HG03442 (cell line): ENCODE measurements around the gene DISC1.
"Not testable (repeated sequence)": the region's sequence is repeated elsewhere in the genome, so short reads cannot be mapped to it uniquely, and the experiment has no call there.

Experiments used
- ATAC-seq: cut with Tn5 transposase; IDR thresholded peaks from one replicate; pipeline ENCODE4 v1.9.1; 2021; ENCODE audit warnings: mild to moderate bottlenecking, moderate library complexity; ENCODE audit not compliant: unreplicated experiment

DISC1 gene

DNA sequence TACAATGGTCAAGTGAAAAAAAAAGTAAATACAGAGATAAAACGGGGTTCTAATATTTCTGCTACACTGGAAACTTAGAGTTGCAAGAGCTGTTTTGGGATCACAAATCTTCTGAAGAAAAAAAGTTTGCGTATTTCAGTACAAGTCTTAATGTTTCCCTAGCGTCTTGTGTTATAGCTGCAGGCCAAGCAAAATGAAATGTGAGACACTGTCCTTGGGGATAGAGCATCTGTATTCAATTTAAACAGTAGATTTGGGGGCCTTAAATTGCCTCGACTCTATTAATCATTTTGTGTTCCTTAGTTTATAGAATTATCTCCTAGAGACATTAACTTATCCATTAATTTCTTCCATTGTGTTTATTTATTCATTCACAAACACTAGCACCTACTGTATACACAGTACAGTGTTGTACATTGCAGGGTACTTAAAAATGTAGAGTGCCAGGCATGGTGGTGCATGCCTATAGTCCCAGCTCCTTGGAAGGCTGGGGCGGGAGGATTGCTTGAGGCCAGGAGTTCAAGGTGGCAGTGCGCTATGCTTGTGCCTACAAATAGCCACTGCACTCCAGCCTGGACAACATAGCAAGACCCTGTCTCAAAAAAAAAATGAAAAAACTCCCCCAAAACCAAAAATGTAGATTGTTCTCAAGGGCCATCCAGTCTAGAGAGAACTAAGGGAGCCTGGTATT lies 7.9 kb downstream of the DISC1 start:
- no peak for ATAC-seq

DNA sequence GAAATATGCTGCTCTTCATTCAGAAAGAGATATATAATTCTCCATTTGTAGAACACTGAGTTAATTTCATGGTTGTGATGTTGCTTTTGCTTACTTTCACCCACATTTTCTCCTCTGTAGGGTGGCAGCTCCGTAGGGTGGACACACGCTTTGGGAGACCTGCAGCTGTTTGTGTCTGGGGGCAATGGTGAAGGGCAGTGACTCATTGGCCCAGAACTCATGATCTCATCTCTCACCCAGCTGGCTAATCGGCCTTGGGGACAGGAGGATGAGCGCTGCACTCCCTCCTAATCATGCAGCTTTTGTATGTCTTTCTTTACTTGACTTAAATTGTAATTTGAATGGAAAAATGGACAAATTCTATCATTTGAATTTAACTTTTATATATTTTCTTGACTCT lies 9.6 kb downstream of the DISC1 start:
- no peak for ATAC-seq

DNA sequence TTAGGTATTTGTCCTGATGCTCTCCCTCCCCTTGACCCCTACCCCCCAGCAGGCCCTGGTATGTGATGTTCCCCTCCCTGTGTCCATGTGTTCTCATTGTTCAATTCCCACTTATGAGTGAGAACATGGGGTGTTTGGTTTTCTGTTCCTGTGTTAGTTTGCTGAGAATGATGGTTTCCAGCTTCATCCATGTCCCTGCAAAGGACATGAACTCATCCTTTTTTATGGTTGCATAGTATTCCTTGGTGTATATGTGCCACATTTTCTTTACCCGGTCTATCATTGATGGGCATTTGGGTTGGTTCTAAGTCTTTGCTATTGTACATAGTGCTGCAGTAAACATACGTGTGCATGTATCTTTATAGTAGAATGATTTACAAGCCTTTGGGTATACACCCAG lies 10.3 kb downstream of the DISC1 start:
- not testable (repeated sequence) for ATAC-seq

DNA sequence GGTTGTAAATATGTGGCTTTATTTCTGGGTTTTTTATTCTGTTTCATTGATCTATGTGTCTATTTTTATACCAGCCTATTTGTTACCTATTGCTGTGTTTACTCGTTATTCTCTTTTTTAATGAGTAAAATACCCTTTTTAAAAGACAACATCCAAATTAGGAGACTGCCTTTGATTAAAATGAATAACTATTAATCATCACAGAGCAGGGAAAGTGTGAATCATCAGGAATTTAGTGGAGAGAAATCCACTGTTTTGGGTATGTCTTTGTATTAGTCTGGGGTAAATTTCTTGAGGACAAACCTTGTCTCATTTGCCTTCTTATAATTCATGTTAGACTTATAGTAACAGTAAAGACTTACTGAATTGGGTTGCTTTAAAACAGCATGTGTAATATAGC lies 12.1 kb downstream of the DISC1 start:
- no peak for ATAC-seq

DNA sequence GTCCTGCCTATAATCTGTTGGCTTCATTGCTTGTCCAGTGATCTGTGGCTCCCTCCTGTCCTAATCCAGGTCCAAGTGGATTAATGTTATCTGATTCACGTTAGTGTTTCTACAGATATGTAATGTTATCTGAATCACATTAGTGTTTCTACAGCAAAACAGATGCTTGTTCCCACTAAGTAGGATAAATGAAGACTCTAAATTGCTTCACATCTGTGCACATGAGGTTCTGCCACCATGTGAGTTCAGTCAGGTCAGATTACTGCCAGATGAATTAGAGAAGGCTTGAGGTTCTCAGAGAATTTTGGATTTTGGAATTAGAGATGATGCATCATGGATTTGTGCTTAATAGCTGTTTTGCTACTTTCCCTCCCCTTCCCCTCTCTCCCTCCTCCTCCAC lies 13.2 kb downstream of the DISC1 start:
- ATAC-seq: no peak

DNA sequence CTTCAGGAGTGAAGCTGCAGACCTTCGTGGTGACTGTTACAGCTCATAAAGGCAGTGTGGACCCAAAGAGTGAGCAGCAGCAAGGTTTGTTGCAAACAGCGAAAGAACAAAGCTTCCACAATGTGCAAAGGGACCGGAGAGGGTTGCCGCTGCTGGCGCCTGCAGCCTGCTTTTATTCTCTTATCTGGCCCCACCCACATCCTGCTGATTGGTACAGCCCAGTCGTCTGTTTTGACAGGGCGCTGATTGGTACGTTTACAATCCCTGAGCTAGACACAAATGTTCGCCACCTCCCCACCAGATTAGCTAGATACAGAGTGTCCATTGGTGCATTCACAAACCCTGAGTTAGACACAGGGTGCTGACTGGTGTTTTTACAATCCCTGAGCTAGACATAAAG lies 14.9 kb downstream of the DISC1 start:
- not testable (repeated sequence) for ATAC-seq

DNA sequence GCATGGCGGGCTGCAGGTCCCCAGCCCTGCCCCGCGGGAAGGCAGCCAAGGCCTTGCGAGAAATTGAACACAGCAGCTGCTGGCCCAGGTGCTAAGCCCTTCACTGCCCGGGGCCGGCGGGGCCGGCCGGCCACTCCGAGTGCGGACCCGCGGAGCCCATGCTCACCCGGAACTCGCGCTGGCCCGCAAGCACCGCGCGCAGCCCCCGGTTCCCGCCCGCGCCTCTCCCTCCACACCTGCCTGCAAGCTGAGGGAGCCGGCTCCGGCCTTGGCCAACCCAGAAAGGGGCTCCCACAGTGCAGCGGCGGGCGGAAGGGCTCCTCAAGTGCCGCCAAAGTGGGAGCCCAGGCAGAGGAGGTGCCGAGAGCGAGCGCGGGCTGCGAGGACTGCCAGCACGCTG lies 15.5 kb downstream of the DISC1 start:
- ATAC-seq: not testable (repeated sequence)

DNA sequence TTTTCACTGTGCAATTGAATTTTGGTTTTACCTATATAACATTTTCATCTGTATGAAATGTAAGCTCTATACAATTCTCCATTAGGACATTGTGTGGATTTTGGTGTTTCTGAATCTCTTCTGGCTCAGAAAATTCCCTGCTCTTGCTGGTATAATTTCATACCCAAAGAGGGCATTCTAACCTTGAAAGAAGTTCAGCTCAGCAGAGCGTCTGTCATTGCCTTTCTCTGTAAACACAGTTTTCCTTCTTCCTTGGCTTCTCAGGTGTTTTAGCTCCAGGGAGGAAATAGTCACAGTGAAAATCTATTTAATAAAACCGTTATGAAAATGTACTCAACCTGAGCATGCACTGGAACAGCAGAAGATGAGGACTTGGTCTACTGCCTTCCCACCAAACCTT lies 16.0 kb downstream of the DISC1 start:
- ATAC-seq: no peak

DNA sequence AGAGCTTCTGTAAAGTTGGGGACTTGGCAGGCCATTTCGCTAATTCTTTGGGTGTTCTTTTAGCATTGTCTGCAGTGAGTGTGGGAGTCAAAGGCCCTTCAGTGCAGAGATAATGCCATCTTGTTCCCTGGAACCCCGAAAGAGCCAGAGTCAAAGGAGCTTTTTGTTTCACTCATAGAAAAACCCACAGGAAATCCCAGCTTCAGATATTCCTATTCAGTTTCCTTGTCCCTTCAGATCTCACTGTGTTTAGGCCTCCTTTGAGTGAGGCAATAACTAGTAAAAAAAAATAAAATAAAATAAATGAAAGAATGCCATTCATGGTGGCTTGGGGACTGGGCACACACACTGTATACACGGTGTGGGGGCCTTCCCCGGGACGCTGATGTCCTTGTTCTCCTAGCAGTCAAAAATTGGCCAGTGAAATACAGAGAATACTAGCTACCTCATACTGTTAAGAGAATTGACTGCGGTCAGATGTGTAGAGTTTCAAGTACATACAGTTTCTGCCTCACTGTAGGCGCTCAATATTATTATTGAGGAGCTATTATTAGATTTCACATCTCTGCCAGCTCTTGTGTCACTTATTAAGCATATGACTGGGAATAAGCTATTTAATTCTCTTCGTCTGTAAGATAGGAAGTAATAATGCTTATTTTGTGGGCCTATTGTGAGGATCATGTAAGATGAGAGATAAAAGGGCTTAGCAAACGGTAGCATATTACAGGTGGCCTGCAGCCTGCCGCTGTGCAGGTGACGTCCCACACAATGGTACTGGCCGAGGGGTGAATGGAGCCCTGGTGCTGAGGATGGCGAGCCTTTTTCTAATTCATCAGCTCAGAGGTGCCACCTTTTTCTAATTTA lies 16.7 kb downstream of the DISC1 start:
- no peak for ATAC-seq

DNA sequence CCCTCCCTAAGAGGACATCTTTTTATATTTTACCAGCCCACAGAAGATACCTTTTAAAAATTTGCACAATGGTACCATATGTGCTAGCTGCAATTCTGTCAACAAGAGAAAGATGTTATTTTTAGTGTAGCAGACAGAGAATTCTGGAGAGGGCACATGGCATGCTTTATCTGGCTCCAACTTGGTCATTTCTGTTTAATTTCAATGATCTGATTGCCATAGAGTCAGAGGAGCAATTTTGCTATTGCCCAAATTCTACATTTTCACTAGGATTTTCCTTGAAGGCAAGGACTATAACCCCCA lies 17.3 kb downstream of the DISC1 start:
- no peak for ATAC-seq

DNA sequence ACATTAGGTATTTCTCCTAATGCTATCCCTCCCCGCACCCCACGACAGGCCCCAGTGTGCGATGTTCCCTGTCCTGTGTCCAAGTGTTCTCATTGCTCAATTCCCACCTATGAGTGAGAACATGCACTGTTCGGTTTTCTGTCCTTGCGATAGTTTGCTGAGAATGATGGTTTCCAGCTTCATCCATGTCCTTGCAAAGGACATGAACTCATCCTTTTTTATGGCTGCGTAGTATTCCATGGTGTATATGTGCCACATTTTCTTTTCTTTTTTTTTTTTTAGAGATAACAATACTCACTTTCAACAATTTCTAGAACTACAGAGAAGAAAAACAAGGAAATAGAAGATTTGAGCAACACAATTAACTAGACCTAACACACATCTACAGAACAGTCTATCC lies 19.0 kb downstream of the DISC1 start:
- ATAC-seq: not testable (repeated sequence)

DNA sequence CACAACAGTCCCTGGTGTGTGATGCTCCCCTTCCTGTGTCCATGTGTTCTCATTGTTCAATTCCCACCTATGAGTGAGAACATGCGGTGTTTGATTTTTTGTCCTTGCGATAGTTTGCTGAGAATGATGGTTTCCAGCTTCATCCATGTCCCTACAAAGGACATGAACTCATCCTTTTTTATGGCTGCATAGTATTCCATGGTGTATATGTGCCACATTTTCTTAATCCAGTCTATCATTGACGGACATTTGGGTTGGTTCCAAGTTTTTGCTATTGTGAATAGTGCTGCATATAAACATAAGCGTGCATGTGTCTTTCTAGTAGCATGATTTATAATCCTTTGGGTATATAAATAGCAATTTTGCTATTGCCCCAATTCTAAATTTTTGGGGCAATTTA lies 19.6 kb downstream of the DISC1 start:
- not testable (repeated sequence) for ATAC-seq

DNA sequence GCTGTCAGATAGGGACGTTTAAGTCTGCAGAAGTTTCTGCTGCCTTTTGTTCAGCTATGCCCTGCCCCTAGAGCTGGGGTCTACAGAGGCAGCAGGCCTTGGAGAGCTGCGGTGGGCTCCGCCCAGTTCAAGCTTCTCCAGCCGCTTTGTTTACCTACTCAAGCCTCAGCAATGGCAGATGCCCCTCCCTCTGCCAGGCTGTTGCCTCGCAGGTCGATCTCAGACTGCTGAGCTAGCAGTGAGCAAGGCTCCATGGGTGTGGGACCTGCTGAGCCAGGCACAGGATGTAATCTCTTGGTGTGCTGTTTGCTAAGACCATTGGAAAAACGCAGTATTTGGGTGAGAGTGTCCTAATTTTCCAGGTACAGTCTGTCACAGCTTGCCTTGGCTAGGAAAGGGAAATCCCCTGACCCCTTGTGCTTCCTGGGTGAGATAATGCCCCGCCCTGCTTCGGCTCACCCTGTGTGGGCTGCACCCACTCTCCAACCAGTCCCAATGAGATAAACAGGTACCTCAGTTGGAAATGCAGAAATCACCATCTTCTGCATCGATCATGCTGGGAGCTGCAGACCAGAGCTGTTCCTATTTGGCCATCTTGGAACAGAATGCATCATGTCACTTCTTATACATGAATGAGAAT lies 25.2 kb downstream of the DISC1 start:
- ATAC-seq: not testable (repeated sequence)

DNA sequence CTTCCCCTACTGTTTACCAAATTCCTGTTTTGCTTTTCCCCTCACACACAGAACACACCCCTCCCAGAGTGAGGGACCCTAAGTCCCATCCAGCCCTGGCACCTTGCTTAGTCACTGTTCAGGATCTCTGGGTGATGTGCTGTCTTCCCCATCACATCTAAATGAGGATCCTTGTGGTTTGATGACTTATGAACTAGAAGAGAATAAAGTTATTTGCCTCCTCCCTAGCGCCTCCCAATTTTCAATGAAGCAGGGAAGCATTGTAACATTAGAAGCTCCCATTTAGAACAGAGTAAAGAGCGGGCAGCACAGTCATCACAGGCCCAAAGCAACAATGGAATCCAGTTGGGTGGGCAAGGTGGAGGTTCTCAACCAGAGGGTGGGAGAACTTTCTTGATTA lies 27.0 kb downstream of the DISC1 start:
- ATAC-seq: no peak

DNA sequence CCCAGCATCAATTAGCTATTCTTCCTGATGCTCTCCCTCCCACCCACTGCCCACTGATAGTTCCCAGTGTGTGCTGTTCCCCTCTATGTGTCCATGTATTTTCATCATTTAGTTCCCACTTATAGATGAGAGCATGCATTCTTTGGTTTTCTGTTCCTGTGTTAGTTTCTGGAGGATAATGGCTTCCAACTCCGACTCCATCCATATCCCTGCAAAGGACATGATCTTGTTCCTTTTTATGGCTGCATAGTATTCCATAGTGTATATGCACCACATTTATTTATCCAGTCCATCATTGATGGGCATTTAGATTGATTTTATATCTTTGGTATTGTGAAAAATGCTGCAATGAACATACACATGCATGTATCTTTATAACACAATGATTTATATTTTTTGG lies 30.2 kb downstream of the DISC1 start:
- ATAC-seq: no peak

DNA sequence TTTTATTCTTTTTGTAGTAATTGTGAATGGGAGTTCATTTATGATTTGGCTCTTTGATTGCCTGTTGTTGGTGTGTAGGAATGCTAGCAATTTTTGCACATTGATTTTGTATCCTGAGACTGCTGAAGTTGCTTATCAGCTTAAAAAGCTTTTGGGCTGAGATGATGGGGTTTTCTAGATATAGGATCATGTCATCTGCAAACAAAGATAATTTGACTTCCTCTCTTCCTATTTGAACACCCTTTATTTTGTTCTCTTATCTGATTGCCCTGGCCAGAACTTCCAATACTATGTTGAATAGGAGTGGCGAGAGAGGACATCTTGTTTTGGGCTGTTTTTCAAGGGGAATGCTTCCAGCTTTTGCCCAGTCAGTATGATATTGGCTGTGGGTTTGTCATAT lies 31.6 kb downstream of the DISC1 start:
- ATAC-seq: not testable (repeated sequence)

DNA sequence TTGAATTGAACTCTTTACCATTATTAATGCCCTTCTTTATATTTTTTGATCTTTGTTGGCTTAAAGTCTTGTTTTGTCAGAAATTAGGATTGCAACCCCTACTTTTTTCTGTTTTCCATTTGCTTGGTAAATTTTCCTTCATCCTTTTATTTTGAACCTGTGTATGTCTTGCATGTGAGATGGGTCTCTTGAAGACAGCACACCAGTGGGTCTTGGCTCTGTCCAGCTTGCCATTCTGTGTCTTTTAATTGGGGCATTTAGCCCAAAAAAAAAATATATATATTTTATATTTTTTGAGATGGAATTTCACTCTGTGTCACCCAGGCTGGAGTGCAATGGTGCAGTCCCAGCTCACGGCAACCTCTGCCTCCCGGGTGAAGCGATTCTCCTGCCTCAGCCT lies 33.6 kb downstream of the DISC1 start:
- ATAC-seq: no peak

DNA sequence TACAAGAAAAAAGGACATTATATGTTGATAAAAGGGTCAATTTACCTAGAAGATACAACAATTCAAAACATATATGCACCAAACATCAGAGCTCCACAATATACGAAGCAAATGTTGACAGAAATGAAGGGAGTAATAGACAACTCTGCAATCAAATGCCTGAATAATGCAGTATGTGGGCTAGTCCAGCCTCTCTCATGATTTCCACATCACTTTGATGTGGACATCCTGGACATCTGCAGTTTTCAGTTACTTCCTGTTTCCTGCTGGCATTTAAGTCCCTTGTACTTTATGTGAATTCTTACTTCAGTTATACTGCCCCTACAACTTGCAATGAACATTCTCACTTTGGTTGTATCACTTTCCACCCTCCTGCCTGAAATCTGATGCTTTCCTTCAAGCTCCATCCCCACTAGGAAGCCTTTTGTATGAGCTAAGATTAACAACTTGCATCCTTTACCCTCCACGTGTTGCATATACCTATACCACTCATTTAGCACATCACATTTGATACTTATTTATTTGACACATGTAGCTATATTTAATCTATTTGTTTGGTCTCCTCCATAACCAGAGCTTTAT lies 36.7 kb downstream of the DISC1 start:
- ATAC-seq: no peak

DNA sequence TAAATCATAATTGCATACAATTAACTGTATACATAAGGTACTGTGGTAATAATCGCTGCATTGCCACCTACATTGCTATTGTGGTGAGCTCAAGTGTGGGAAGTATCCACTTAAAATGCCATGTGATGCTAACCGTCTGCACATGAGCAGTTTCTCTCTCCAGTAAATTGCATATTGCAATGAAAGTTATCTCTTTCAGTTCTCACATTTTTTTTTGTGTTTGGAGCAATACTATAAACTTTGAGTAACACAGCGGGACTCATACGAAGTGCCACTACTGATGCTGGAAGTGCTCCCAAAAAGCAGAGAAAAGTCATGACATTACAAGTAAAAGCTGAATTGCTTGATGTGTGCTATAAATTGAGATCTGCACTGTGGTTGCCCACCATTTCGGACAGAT lies 38.5 kb downstream of the DISC1 start:
- ATAC-seq: no peak

DNA sequence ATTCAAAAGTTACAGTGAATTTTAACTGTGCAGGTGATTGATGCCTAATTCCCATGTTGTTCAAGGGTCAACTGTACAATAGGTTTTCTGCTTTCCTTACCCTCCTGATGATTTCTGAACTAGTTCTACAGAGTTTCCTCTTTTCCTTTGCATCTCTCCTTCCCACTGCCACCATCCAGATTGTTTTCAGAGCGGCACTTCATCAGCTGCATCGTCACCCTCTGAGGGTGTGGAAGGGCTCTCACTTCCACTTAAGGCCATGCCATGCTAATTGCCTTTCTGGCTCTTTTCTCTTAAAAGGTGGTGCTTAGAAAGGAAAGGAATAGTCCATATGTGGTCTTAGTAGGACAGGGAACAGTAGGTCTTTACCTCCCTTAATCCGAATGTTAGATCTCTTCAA lies 39.1 kb downstream of the DISC1 start:
- ATAC-seq: no peak

DNA sequence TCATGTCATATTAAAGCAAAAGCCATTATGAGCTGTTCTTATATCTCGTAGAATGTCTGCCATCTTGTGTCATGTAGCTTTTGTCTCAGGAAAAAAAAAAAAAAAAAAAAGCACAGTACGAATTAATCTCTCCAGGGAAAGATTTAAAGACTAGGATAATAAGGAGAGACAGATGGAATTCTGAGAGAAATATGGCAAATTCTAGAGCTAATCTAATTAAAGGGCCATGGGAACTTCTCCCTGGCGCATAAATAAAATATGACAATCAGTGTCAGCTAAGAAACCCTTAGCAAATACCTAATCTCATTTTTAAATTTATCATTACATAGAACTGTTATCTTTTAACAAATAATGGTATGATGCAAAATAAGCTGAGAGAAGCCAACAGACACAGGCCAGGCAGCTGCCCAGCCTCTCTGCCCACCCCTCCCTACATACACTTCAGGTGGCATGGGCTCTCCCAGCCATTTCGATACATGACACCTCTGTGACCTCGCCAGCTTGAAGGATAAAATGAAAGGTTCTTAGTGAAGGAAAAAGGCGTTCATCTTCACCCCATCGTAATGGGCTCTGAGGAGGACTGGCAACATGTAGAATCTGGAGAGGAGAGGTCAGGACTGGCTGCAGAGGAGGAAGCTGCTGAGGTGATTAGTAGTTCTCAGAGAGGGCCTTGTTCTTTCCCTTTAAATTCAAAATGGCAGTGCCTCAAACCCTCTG lies 39.8 kb downstream of the DISC1 start:
- ATAC-seq: no peak
